GM20000 (cell line): ENCODE results near the gene LPP.

ENCODE experiments used
- DNase-seq: peaks from one replicate; pipeline ENCODE4 v3.0.0; 2012; ENCODE audit warnings: low spot score
- CTCF ChIP-seq: IDR thresholded peaks from 2 replicates; pipeline ENCODE4 v1.5.1; 2012; ENCODE audit warnings: mild to moderate bottlenecking, control low read depth; ENCODE audit errors: extremely low read depth, missing control alignments

The LPP gene

DNA sequence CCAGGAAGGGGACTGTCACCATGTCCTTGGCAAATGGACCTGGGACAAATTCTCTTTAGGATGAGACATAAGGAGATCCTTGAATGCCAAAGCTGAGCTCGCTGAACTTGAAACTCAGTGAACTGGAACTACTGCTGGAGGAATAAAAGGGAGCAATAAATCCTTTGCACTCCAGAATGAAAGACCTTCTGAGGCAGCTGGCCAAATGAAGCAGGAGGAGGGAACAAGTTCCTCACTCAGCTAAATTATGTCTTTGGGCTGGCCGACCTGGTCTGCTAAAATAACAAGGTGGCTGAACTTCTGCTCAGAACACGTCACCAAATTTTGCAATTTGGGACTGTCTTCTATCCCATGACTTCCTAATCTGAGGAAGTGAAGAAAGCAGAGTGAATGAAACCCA, 314.7 kb downstream of the LPP start:
- TF ChIP-seq CTCF, result no peak
- DNase-seq, result no peak

GRCh38 chr3:188469228-188469885, 315.4 kb downstream of the LPP start:
- TF ChIP-seq CTCF, result no peak
- no peak for DNase-seq

DNA sequence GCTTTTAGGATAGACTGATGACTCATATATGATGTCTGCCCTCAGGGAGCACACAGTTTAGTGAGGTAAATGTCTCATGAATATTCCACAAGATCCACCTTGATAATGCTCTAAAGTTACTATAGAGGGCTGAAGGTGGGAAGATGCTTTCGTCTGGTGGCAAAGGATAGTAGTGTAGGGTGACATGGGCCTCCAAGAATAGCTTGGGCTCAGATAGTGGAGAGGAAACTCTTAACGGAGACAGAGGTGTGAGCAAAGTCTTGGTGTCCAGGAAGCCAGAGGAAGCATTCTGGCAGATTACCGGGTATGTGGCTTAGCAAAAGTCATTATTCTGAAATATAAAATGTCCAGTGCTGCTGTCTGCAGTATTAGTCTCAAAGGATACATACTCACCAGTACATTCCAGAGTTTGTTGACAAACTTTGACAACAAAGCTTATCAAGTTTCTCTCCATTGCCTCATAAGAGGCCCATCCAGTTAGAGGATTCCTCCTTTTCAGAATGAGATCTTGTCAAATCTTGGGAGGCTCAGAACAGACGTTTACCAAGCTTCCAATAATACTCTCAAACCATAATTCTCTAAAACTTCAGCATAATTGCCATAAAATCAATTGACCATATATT, 316.7 kb downstream of the LPP start:
- no peak for TF ChIP-seq CTCF
- no peak for DNase-seq

DNA sequence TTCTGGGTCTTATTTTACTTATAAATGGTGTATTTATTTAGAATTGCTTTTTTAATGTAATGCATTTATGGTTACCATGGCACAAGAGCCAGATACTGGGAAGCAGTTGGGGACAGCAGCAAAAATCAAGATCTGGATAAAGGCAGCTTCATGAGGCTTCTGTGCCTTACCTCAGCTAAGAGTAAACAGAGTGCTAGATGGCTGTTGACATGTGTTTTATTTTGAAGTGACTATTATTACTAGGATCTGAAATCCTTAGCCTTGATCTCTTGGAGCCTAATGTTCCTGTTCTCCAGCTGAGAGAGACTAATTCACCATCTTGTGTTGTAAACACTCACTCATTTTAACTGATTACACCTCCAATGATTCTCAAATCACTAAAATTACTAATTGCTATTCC, 317.8 kb downstream of the LPP start:
- DNase-seq, result no peak
- TF ChIP-seq CTCF, result no peak

DNA sequence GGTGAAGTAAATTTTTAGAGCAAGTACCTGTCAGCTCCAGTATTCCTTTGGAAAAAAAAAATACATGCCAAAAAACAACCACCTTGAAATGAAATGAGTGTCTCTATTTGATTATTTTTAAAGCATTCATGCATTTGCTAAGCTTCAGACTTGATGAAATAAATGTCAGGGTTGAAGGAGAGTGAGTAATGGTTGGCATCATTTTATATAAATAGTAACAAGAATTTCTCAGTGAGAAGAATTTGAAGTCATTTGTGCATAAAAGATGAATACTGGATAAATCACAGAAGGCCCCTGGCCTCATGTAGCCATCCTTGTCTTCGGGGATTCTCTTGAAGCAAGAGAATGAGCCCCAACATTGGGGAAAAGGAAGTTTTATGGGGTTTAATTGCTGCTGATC, 318.4 kb downstream of the LPP start:
- no peak for TF ChIP-seq CTCF
- no peak for DNase-seq

- DNase-seq, result no peak
- TF ChIP-seq CTCF, result no peak
Measured at GRCh38 chr3:188473045-188473444, 319.1 kb downstream of the LPP start.

GRCh38 chr3:188473591-188474288, 319.8 kb downstream of the LPP start:
- no peak for TF ChIP-seq CTCF
- no peak for DNase-seq
